Activated CD8-positive, alpha-beta T cell treated with anti-CD3 and anti-CD28 coated beads for 36 hours (primary cell): ENCODE data around the gene OR1M1. TPM values are rescaled to one million over a fixed set of nuclear protein-coding genes. Genes with fewer than 3 reads are reported as not detected.
"Not testable (repeated sequence)": the region's sequence is repeated elsewhere in the genome, so short reads cannot be mapped to it uniquely, and the experiment has no call there.

Experiments
- ATAC-seq: fragments of 200-7000 bp; cut with Tn5 transposase; one replicate; pipeline ENCODE4 v1.10.0; 2021; ENCODE audit warnings: mild to moderate bottlenecking, moderate library complexity
- CTCF ChIA-PET: fragments of 350-600 bp; sonication (Branson Sonifier 250); formaldehyde crosslinking; loops from one replicate; lab custom pipeline; 2021; ENCODE audit warnings: antibody characterized with exemption; lab: Charles Lee
- POLR2A ChIA-PET: fragments of 350-600 bp; sonication (Branson Sonifier 250); formaldehyde crosslinking; loops from one replicate; lab custom pipeline; 2021; ENCODE audit warnings: antibody characterized with exemption; lab: Charles Lee
- DNase-seq: peaks from one replicate; pipeline ENCODE4 v3.0.0-alpha.2; 2020
- H3K27ac Mint-ChIP-seq: one replicate; pipeline ENCODE4 v1.8.0; 2021; ENCODE audit warnings: mild to moderate bottlenecking, mixed read lengths
- H3K27me3 Mint-ChIP-seq: one replicate; pipeline ENCODE4 v1.8.0; 2021; ENCODE audit warnings: mixed read lengths
- H3K36me3 Mint-ChIP-seq: one replicate; pipeline ENCODE4 v1.8.0; 2021; ENCODE audit warnings: low read depth, mixed read lengths
- H3K4me1 Mint-ChIP-seq: one replicate; pipeline ENCODE4 v1.8.0; 2021; ENCODE audit warnings: low read depth, mixed read lengths
- H3K4me3 Mint-ChIP-seq: one replicate; pipeline ENCODE4 v1.8.0; 2021; ENCODE audit warnings: mild to moderate bottlenecking, moderate library complexity, mixed read lengths
- H3K9me3 Mint-ChIP-seq: one replicate; pipeline ENCODE4 v1.8.0; 2021; ENCODE audit warnings: mixed read lengths
- CTCF ChIP-seq: fragments of 200-600 bp; IDR thresholded peaks from one replicate; pipeline ENCODE4 v1.8.0; 2022; ENCODE audit warnings: antibody characterized with exemption, mild to moderate bottlenecking
- intact Hi-C: fragments of 100-400 bp; cut with micrococcal nuclease; formaldehyde crosslinking; loops from one replicate; pipeline ENCODE4 v1.10.0; 2022
- total RNA-seq, 2 experiments: library from RNA; stranded (reverse); gene quantifications; one replicate each; pipeline ENCODE4 v1.2.3, GENCODE V29; 2021

Gene OR1M1
- total RNA-seq, 2 experiments from 2014 or later, result not detected

- DNase-seq, result no peak
These were observed 32.1 kb upstream of the OR1M1 start for GRCh38 chr19:9054765-9055164.

GRCh38 chr19:9056131-9056530, 30.7 kb upstream of the OR1M1 start:
- H3K27ac Mint-ChIP-seq, H3K9me3 Mint-ChIP-seq, H3K36me3 Mint-ChIP-seq, CTCF ChIA-PET, intact Hi-C loops, H3K27me3 Mint-ChIP-seq, H3K4me3 Mint-ChIP-seq, ATAC-seq, POLR2A ChIA-PET, DNase-seq, H3K4me1 Mint-ChIP-seq: not testable (repeated sequence)

More at GRCh38 chr19:9054765-9055164, 32.1 kb upstream of the OR1M1 start:
- Mint-ChIP-seq H3K36me3 (no peaks in the 10 kb centered on the region), H3K27ac (no peak overlapping the region), H3K4me1 (no peaks in the 10 kb centered on the region), H3K9me3 (no peaks in the 10 kb centered on the region), H3K27me3 (peaks cover 6% of the 10 kb centered on the region), H3K4me3 (no peak overlapping the region)
- CTCF ChIA-PET, result no interaction called here
- TF ChIP-seq CTCF, result no peak
- intact Hi-C loops, result no loop called here
- no peak for ATAC-seq
- POLR2A ChIA-PET, result no interaction called here

GRCh38 chr19:9057505-9058258, 29.2 kb upstream of the OR1M1 start:
- intact Hi-C loops, result no loop called here
- Mint-ChIP-seq H3K9me3 (no peaks in the 10 kb centered on the region), H3K4me3 (no peak overlapping the region), H3K27me3 (peaks cover 3% of the 10 kb centered on the region), H3K27ac (no peak overlapping the region), H3K36me3 (no peaks in the 10 kb centered on the region), H3K4me1 (no peaks in the 10 kb centered on the region)
- no peak for ATAC-seq
- CTCF ChIA-PET, result no interaction called here
- TF ChIP-seq CTCF, result no peak
- POLR2A ChIA-PET, result interaction anchor here (0.5 kb wide), 1 partner anchor 39 kb away, joined by 3 read pairs; no protein-coding TSS in a partner anchor
- no peak for DNase-seq

GRCh38 chr19:9058905-9059667, 27.8 kb upstream of the OR1M1 start:
- intact Hi-C loops, result no loop called here
- Mint-ChIP-seq H3K36me3 (no peaks in the 10 kb centered on the region), H3K27me3 (peaks cover 3% of the 10 kb centered on the region), H3K27ac (no peak overlapping the region), H3K4me3 (no peak overlapping the region), H3K9me3 (no peaks in the 10 kb centered on the region), H3K4me1 (no peaks in the 10 kb centered on the region)
- DNase-seq (no peak), ATAC-seq (no peak)
- TF ChIP-seq CTCF, result no peak
- ChIA-PET POLR2A (no interaction called here), CTCF (no interaction called here)

- TF ChIP-seq CTCF, result no peak
- Mint-ChIP-seq H3K4me3 (no peak overlapping the region), H3K9me3 (no peaks in the 10 kb centered on the region), H3K36me3 (no peaks in the 10 kb centered on the region), H3K27ac (no peak overlapping the region), H3K4me1 (no peaks in the 10 kb centered on the region), H3K27me3 (peaks cover 3% of the 10 kb centered on the region)
- intact Hi-C loops, result no loop called here
- no peak for DNase-seq
- no peak for ATAC-seq
- ChIA-PET POLR2A (interaction anchor here (0.9 kb wide), 1 partner anchor 12 kb away, joined by 3 read pairs; no protein-coding TSS in a partner anchor), CTCF (no interaction called here)
These were observed 26.1 kb upstream of the OR1M1 start for GRCh38 chr19:9060564-9061340.
